ENCODE results near the gene RABGAP1L.

The RABGAP1L gene

GRCh38 chr1:174153085-174153824 is 6.1 kb upstream of the RABGAP1L start:
- DNase-seq (ENCODE audit: insufficient read length, low spot score) (no peak), FAIRE-seq (peak; percentile 87)

GRCh38 chr1:174153825-174154107 is 5.6 kb upstream of the RABGAP1L start:
- TF ChIP-seq POLR2A (IDR thresholded peaks at IDR 0.05; ENCODE audit: low read depth, low read length) (no peak), PAX5 (IDR thresholded peaks at IDR 0.05; ENCODE audit: insufficient read depth, low read length, severe bottlenecking) (no peak)
- DNase-seq (ENCODE audit: insufficient read length, low spot score) (no peak), FAIRE-seq (no peak)

More at GRCh38 chr1:174153085-174153824, 6.1 kb upstream of the RABGAP1L start:
- TF ChIP-seq POU2F2 (IDR thresholded peaks at IDR 0.05; ENCODE audit: low read depth, low read length) (no peak), PAX5 (IDR thresholded peaks at IDR 0.05; ENCODE audit: insufficient read depth, low read length, severe bottlenecking) (no peak), POLR2A (IDR thresholded peaks at IDR 0.05; ENCODE audit: low read depth, low read length) (no peak), TAF1 (IDR thresholded peaks at IDR 0.05; ENCODE audit: low read depth, low read length) (no peak), POLR2AphosphoS5 (IDR thresholded peaks at IDR 0.05; ENCODE audit: low read depth, low read length) (no peak), SPI1 (IDR thresholded peaks at IDR 0.05; ENCODE audit: low read depth, low read length) (no peak)

GRCh38 chr1:174156437-174156836 is 2.9 kb upstream of the RABGAP1L start:
- DNase-seq (ENCODE audit: insufficient read length, low spot score) (no peak), FAIRE-seq (peak; percentile 45)
- TF ChIP-seq TAF1 (IDR thresholded peaks at IDR 0.05; ENCODE audit: low read depth, low read length) (no peak), POLR2AphosphoS5 (IDR thresholded peaks at IDR 0.05; ENCODE audit: low read depth, low read length) (no peak), POU2F2 (IDR thresholded peaks at IDR 0.05; ENCODE audit: low read depth, low read length) (no peak), PAX5 (IDR thresholded peaks at IDR 0.05; ENCODE audit: insufficient read depth, low read length, severe bottlenecking) (no peak), SPI1 (IDR thresholded peaks at IDR 0.05; ENCODE audit: low read depth, low read length) (no peak), POLR2A (IDR thresholded peaks at IDR 0.05; ENCODE audit: low read depth, low read length) (no peak)

DNA sequence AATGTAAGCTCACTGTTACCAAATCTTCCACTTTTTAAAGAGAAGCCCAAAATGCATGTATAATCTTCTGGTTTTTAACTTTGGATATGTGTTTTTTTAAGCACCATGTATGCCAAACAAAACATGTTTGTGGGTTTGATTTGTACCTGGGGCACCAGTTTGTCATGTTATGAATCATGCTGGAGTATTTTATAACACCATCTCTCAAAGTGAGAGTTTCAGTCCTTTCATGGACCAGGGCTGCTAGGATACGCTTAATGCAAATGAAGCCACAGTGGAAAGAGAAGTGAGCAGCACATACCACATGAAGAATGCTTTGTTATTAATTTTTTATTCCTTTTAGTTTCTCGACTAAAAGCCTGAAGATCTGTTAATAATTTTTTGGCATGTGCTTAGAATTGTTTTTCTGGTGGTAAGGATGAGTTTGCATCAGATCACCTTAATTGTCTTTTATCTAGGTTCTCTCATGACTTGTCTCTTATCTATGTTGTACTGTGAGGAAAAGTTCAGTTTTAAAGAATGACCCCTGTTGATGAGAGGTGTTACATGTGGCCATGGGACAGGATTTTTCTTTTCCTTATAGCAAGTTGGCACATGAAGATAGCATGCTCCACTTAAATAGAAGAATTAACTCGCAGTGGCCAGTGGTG is 2.0 kb upstream of the RABGAP1L start:
- DNase-seq (ENCODE audit: insufficient read length, low spot score) = peak; percentile 42
- FAIRE-seq = peak; percentile 96
- TF ChIP-seq POLR2A (IDR thresholded peaks at IDR 0.05; ENCODE audit: low read depth, low read length) = peak; percentile 45; the same call in 1 of the 2 replicates
- TF ChIP-seq POLR2AphosphoS5 (IDR thresholded peaks at IDR 0.05; ENCODE audit: low read depth, low read length) = no peak
- peak; percentile 97 for TF ChIP-seq POU2F2 (IDR thresholded peaks at IDR 0.05; ENCODE audit: low read depth, low read length)
- peak; percentile 80 for TF ChIP-seq SPI1 (IDR thresholded peaks at IDR 0.05; ENCODE audit: low read depth, low read length)
- no peak for TF ChIP-seq PAX5 (IDR thresholded peaks at IDR 0.05; ENCODE audit: insufficient read depth, low read length, severe bottlenecking)

- TF ChIP-seq TAF1 (IDR thresholded peaks at IDR 0.05; ENCODE audit: low read depth, low read length) (0 out of 2 replicates have a peak, but pooled peaks have one; percentile 4), POLR2AphosphoS5 (IDR thresholded peaks at IDR 0.05; ENCODE audit: low read depth, low read length) (peak; percentile 83), SPI1 (IDR thresholded peaks at IDR 0.05; ENCODE audit: low read depth, low read length) (no peak)
- DNase-seq (ENCODE audit: insufficient read length, low spot score) (no peak), FAIRE-seq (no peak)
Measured at GRCh38 chr1:174158767-174159251, 511 bp upstream of the RABGAP1L start.

DNA sequence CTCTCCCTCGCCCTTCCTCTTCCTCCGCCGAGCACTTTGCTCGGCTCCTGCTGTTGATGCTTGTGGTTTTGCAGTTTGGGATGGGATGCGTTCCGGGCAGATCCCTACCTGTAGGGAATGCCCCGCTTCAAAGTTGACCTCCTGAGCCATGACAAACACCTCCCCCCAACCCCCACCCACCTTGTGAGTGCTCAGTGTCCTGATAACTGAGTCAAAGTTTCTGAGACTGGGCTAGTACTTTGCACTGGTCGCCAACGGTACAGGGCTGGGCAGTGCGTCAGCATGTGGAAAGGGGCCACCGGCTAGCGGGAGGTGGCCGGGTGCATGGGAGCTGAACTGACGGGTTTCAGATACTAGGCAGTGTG is 771 bp downstream of the RABGAP1L start:
- TF ChIP-seq PAX5 (IDR thresholded peaks at IDR 0.05; ENCODE audit: insufficient read depth, low read length, severe bottlenecking) (no peak), SPI1 (IDR thresholded peaks at IDR 0.05; ENCODE audit: low read depth, low read length) (no peak), POLR2A (IDR thresholded peaks at IDR 0.05; ENCODE audit: low read depth, low read length) (no peak), POLR2AphosphoS5 (IDR thresholded peaks at IDR 0.05; ENCODE audit: low read depth, low read length) (no peak), POU2F2 (IDR thresholded peaks at IDR 0.05; ENCODE audit: low read depth, low read length) (0 out of 2 replicates have a peak, but pooled peaks have one; percentile 27)
- FAIRE-seq (no peak), DNase-seq (ENCODE audit: insufficient read length, low spot score) (peak; percentile 15)

GRCh38 chr1:174160603-174161002 is 1.3 kb downstream of the RABGAP1L start:
- DNase-seq (ENCODE audit: insufficient read length, low spot score) (no peak), FAIRE-seq (no peak)
- TF ChIP-seq POLR2AphosphoS5 (IDR thresholded peaks at IDR 0.05; ENCODE audit: low read depth, low read length) (no peak), POLR2A (IDR thresholded peaks at IDR 0.05; ENCODE audit: low read depth, low read length) (no peak), TAF1 (IDR thresholded peaks at IDR 0.05; ENCODE audit: low read depth, low read length) (no peak), POU2F2 (IDR thresholded peaks at IDR 0.05; ENCODE audit: low read depth, low read length) (no peak), PAX5 (IDR thresholded peaks at IDR 0.05; ENCODE audit: insufficient read depth, low read length, severe bottlenecking) (no peak), SPI1 (IDR thresholded peaks at IDR 0.05; ENCODE audit: low read depth, low read length) (no peak)

GRCh38 chr1:174161813-174162212 is 2.5 kb downstream of the RABGAP1L start:
- DNase-seq (ENCODE audit: insufficient read length, low spot score) (no peak), FAIRE-seq (no peak)
- no peak for TF ChIP-seq POLR2AphosphoS5 (IDR thresholded peaks at IDR 0.05; ENCODE audit: low read depth, low read length)

- TF ChIP-seq POLR2AphosphoS5 (IDR thresholded peaks at IDR 0.05; ENCODE audit: low read depth, low read length) (no peak), SPI1 (IDR thresholded peaks at IDR 0.05; ENCODE audit: low read depth, low read length) (no peak)
- peak; percentile 26 for FAIRE-seq
- DNase-seq (ENCODE audit: insufficient read length, low spot score) = no peak
Measured at GRCh38 chr1:174164826-174165225, 5.5 kb downstream of the RABGAP1L start.

- TF ChIP-seq POLR2AphosphoS5 (IDR thresholded peaks at IDR 0.05; ENCODE audit: low read depth, low read length) = no peak
- no peak for TF ChIP-seq PAX5 (IDR thresholded peaks at IDR 0.05; ENCODE audit: insufficient read depth, low read length, severe bottlenecking)
- no peak for TF ChIP-seq TAF1 (IDR thresholded peaks at IDR 0.05; ENCODE audit: low read depth, low read length)
- no peak for TF ChIP-seq SPI1 (IDR thresholded peaks at IDR 0.05; ENCODE audit: low read depth, low read length)
- FAIRE-seq (peak; percentile 54), DNase-seq (ENCODE audit: insufficient read length, low spot score) (no peak)
Measured at GRCh38 chr1:174165471-174166137, 6.3 kb downstream of the RABGAP1L start.
